HL-60/S4 treated with retinoic acid at 250 ng/mL for 4 days and 3 days (cell line): ENCODE data around the gene PDIA3.
"Not testable (repeated sequence)": the region's sequence is repeated elsewhere in the genome, so short reads cannot be mapped to it uniquely, and the experiment has no call there.

Experiments
- in situ Hi-C: fragments of 300-500 bp; cut with MboI; formaldehyde crosslinking; loops from 2 replicates; pipeline ENCODE4 v1.7.0; 2022; ENCODE audit warnings: low sequenced_read_pairs

The PDIA3 gene

DNA sequence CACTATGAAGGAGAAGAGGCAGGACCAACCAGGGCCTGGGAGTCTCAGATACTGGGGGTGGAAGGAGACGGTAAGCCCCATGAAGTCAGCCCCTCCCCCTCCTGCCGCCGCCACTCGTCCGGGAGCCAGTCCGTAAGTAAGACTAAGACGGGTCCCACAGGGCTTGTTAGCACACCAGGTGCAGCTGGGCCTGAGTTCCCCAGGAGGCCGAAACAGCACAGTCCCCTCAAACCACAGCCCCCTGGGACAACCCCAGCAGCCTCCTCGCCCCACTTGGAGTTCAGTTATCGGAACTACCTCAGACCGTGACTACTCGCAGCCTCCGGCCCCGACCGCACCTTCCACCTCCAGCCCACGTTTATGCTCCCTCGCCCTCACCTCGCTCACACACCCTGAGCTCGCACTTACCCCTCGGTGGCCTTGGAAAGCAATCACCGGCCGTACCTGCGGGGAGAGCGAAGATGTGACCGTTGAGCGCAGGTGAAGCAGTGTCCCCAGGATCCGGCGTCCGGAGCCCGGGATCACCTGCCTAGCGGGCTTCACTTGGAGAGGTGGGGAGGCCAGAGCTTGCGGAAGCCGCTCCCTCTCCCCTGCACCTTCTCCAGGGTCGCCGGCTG, 30.0 kb downstream of the PDIA3 start:
- in situ Hi-C loops: no loop called here

DNA sequence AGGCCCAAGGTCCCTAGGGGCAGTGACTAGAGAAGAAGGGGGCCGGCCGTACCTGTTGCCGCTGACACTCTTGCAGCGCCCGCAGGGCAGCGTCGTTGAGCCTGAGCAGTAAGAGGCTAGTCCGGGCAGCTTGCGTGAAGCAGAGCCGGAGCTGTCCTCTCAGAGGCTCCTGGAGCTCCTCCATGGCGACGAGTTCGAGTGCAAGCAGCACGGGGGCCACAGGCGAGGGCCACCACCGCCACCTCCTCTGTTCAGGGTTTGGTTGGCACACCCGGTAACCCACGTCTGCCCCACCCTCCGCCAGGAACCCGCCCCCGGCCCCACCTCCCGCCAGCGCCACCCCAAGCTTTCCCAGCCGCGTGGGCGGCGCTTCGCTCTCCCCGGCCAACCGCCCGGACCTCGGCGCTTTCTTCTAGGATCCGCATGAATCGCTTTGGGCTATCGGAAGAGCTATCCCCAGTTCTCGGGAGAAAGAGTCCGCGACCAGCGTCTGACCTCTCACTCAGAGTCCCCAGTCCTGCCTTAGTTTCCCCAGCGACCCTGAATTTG, 30.6 kb downstream of the PDIA3 start, which contains the start of gene ELL3:
Gene ELL3 (minus strand): TSS at position 249 of the 549 bp plus-strand sequence. CDS start 65 bp downstream, at position 184.
- in situ Hi-C loops: no loop called here

DNA sequence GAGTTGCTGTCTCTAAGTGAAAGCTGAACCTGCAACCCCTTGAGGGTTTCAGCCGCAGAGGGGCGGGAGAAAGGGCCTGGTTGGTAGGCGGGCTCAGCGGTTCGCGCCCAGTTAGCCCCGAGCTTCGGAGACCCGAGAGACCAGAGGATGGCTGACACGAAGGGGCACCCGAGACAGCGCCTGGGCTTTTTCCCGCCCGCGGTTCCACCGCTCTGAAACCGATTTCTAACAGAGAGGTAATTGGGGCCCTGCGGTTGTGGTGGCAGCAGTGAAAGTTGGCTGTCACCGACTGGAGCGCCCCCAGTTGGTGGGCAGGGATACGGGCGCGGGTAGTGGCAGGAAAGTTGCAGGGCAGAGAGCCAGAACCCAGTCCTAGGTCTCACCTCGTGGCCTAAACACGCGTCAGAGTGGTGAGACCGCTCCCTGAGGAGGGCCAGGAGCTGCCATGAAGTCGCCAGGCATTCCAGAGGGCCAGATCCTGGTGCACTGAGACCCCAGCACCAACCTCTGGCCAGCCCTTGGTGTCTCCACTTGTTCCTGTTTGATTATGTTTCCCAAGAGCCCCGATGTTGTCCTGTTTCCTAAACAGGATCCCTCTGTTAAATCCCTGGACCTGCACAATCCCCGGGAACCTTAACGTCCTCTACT, 31.2 kb downstream of the PDIA3 start:
- in situ Hi-C loops: no loop called here

DNA sequence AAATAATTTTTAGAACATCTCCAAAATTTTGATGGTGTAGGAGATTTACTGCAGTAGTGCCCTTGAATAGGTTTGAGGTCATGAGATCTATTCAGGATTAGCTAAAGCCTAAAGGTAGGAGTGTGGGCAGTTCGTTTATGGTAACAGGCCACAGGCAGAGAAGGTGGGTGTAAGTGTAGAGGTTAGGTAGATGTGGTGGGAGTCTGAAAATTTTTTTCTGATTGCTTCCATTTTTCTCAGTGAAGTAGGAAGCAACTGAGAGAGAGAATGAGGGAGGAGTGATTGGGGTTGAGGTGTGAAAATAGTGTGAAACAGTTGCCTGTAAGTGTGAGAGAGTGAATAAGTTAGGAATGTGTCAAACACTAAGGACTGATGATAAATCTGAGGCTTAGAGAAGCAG, 32.8 kb downstream of the PDIA3 start:
- in situ Hi-C loops: no loop called here

DNA sequence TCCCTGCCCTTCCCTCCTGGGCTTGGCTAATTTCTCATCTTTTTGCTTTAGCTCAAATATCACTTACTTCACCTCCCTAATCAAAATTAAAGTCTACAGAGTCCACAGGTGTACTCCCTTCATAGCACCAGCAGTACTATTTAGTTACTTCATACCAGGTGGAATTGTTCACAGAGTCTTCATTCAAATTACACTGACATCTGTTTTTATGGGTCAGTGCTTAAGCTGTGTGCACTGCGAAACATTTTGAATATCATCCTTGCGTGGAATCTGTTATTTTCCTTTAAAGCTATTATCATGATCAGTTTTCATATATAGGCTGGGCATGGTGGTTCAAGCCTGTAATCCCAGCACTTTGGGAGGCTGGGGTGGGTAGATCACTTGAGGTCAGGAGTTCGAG, 43.2 kb downstream of the PDIA3 start:
- in situ Hi-C loops: no loop called here

DNA sequence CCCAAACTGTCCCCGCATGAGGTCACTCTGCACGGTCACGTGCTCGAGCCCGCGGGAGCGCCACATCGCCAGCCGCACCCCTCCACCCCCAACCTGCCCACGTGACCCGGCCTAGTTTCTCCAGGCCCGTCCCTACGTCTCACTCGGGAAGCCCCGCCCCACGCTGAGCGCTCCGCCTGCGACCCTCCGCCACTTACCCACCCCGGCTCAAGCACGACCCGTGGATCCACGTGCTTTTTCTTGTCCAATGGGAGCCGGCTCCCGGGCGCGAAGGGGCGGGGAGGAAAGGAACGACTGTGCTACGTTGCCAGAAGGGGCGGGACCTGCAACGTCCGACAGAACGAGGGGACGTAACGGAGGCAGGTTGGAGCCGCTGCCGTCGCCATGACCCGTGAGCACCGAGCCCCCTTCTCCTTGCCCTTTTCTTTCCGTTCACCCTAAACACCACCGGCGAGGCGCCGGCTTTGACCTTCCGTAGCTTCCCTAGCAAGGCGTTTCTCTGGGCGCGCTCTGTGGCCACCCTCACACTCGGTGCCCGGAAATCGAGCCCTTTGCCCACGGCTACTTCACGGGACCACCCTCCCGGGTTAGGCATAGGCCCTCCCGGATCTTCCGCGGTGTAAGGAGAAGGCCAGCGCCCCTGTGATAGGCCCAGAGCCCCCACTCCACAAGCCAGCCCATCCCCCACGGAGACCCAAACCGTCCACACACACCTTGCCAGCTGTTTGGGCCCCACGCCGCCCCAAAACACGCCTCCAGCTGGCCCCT, 45.9 kb downstream of the PDIA3 start, which contains the start of gene SERF2:
Gene SERF2 (plus strand): TSS at position 328 of the 768 bp plus-strand sequence. CDS start 57 bp downstream, at position 385.
- in situ Hi-C loops: no loop called here

DNA sequence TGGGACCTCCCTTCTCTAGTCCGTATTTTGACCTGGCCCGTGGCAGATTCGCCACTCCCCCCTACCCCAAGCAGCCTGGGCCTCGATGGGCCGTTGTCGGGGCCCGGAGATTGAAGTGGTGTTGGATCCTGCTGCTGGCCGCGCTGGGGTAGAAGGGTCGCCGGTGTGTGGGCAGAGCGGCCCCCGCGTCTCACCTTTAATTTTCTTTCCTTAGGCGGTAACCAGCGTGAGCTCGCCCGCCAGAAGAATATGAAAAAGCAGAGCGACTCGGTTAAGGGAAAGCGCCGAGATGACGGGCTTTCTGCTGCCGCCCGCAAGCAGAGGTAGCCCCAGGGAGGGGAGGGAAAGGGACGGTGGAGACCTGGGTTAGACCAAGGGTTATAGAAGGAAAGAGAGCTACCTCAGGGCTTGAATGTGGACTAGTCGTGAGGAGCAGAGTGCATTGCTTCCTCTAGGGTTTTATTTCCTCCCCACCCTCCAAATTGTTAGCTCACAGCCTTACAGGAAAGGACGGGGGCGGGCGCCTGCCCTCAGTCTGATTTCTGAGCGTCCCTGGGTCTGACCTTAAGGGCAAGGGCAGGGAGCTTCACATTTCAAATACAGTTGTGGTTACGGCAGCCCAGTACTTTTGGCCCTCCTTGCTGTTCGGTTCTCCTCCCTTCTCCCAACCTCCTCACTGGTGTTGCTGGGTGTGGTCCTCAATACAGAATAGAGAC, 46.7 kb downstream of the PDIA3 start:
- in situ Hi-C loops: no loop called here

DNA sequence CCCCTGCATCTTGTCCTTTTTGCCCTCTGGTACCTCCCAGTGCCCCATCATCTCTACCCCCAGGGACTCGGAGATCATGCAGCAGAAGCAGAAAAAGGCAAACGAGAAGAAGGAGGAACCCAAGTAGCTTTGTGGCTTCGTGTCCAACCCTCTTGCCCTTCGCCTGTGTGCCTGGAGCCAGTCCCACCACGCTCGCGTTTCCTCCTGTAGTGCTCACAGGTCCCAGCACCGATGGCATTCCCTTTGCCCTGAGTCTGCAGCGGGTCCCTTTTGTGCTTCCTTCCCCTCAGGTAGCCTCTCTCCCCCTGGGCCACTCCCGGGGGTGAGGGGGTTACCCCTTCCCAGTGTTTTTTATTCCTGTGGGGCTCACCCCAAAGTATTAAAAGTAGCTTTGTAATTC, 47.4 kb downstream of the PDIA3 start:
- in situ Hi-C loops: no loop called here

DNA sequence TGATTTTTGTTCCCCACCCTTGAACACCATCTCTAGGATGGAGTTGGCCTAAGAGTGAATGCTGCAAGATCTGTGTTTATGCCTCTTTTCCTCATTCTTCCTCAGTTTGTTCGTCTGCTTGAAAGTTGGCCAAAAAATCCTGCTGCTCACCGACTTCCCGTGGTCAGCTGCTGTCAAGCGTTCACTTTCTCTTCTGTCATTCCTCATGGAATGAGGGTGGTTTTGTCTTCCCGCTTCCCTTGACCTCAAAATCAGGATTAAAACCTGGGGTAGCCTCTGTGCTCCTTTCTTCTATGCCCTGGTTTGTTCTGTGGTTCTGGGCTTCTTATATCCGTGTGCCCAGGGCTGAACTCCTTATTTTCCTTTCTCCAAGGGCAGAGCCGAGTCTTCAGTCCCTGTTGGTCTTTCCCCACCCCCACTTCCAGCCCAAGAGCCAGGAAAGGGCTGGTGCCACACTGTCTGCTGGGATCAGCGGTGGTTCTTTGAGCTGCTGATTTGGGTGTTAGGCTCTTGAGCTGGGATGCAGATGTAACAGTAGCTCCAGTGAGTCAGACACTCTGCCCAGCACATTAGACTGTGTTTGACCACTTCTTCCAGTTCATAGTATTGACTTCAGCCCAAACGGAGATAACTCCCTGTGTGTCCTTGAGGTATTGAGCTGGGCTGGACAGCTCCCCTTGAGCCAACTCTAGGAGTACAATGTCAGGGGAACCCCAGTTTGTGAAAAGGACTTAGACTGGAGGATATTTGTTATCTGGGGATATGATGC, 48.2 kb downstream of the PDIA3 start:
- in situ Hi-C loops: no loop called here

DNA sequence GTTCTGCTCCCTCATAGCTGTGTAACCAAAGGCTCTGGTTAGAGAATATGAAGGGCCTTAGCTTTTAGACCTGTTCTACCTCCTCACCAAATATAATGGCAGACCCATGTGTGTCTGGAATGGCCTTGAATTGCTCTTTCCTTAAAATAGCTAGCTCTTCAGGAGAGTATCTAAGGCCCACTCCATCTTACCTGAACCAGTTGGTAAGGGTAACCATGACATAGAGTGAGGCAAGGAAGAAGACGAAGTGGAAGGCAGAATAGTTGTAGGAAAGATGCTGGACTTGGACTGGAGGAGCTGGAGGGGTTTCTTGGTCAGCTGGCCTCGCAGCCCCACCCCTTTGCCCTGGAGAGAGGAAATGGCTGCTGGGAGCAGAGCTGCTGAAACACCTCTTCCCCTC, 49.0 kb downstream of the PDIA3 start:
- in situ Hi-C loops: no loop called here

DNA sequence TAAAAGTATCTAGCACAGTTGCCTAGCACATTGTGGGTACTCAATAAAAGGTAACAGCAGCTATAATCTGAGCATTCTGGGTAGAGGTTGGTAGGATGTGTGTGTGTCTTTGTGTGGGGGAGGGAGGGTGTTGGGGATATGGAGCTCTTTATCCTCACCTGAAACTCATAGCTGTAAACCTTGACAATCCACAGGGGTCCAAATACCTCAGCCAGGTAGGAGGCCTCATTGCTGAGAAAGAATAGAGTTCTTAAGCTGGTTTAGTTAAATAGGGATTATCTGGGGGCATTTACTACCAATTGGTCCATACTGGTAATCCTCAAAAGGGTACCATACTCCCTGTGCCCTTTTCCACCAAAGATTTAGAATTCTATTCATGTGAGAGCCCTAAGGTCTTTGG, 49.8 kb downstream of the PDIA3 start:
- in situ Hi-C loops: no loop called here

DNA sequence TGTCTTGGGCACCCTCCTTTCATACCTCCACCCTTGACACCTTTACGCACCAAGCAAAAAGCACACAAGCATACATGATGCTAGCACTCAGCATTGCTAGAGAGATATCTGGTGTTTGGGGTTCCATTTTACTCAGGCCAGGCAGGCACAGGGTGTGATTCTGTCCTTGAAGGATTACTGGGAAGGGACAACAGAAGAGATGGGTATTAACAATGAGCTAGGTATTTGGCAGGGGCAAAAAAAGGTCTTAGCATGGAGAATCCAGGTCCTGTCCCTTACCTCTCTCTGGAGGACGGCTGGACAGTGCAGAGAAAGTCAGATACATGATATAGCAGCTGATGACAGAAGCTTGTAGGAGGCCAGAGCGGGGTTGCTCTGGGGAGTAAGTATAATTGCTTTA, 50.3 kb downstream of the PDIA3 start:
- in situ Hi-C loops: no loop called here

DNA sequence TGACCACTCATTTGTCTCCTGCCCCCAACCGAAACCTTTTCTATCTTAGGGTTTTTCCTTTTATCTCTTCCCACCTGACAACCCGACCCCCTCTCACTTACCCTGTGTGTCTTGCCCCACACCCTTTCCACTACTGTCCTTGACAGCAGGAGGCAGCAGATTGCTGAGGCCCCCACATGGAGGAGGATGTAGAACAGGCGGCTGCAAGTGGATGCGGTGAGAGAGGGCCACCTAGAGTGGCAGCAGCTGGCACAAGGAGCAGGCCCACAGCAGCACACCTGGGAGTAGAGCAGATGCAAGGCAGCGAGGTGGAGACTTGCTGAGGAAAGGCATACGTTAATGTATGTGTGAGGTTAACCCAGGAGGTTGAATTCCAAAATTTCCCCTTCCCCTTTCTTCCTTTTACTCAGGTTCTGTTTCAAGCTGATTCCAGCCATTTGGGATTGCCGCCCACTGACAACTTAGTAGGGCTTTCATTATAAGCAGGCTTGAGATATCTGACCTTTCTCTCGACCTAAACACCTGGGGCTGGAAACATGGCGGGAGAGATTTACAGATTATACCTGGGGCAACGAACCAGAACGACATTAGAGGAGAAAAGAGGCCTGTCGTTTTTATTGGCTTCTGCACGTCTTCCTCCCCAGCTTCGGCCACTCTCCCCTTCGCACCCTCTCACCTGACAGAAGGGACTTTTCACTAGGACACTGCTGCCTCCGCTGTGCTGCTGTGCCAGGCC, 53.1 kb downstream of the PDIA3 start:
- in situ Hi-C loops: no loop called here

DNA sequence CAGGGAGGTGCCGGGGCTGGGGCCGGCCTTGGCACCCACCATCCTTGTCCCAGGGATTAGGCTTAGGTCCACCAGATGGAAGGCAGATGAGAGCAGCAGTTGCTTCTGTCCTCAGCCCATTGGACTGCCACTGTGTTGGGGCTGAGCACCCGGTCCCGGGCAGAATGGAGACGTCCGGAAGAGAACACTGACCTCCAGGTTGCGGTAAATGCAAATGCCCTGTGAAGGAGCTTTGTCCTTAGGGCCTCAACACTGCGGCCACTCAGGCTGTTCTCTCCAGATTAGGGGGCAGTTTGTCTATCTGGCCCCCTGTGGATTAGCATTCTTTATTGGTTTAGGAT, 53.7 kb downstream of the PDIA3 start, which contains the start of gene SERINC4:
Gene SERINC4 (minus strand): TSS at position 276 of the 341 bp plus-strand sequence. CDS start 234 bp downstream, at position 42.
- in situ Hi-C loops: no loop called here

DNA sequence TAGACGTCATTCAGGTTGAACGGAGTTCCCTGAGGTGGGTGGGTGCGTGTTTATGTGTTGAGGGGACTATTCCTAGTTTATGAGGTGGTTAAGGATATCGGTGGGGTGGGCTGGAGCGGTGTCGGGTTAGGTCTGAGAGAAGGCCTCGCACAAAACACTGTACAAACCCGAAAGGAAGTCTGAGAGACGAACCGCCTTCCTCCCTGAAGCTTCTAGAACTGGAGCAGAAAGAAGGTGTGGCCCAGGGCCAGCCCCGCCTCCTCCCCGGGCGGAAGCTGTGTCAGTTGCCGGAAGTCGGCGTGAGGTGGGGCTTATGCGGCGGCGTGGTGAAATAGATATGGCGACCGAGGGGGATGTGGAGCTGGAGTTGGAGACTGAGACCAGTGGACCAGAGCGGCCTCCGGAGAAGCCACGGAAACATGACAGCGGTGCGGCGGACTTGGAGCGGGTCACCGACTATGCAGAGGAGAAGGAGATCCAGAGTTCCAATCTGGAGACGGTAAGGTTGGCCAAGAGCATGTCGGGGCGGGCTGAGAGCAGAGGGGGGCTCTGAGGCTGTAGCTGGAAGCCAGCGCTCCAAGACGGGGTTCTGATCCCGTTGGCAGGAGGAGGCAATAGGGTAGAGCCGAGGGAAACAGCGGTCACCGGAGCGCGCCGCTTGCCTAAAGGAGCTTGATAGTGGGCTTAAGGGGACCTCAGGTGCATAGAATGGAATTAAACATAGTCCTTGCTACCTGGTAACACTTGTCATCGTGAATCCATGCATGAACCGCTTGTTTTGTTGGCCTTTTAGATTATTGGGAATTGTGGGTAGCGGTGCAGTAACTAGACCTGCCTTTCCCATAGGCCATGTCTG, 54.3 kb downstream of the PDIA3 start, which contains the start of gene HYPK:
Gene HYPK (plus strand): TSS at position 314 of the 856 bp plus-strand sequence. CDS start 24 bp downstream, at position 338.
- in situ Hi-C loops: no loop called here

DNA sequence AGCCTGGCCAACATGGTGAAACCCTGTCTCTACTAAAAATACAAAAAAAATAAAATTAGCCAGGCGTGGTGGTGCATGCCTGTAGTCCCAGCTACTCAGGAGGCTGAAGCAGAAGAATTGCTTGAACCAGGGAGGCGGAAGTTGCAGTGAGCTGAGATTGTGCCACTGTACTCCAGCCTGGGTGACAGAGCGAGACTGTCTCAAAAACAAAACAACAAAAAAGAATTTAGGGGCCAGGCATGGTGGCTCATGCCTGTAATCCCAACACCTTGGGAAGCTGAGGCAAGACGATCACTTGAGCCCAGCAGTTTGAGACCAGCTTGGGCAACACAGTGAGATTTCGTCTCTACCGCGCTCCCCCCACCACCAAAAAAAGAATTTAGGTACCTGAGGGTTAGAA, 56.4 kb downstream of the PDIA3 start:
- in situ Hi-C loops: not testable (repeated sequence)

DNA sequence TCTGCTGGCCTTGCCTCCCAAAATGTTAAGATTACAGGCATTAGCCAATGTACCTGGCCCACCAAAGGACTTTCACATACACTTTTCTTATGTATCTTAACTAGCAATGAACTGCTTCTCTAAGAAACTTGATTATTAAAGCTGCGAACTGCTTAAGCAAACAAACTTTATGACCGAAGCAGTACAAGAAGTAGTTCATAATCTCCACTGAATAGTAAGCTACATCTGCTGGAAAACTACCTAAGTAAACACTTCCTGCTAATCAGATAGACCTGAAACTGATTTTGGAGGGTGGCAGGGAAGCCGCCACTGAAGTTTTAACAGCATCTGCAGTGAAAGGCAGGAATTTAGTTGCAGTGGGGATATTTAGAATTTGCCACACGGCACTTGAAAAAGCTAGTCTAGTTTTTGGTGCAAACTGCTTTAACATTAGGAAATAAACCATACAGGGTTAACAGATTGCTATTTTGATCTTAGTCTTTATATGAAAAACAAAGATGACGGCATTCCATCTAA, 62.3 kb downstream of the PDIA3 start:
- in situ Hi-C loops: no loop called here

DNA sequence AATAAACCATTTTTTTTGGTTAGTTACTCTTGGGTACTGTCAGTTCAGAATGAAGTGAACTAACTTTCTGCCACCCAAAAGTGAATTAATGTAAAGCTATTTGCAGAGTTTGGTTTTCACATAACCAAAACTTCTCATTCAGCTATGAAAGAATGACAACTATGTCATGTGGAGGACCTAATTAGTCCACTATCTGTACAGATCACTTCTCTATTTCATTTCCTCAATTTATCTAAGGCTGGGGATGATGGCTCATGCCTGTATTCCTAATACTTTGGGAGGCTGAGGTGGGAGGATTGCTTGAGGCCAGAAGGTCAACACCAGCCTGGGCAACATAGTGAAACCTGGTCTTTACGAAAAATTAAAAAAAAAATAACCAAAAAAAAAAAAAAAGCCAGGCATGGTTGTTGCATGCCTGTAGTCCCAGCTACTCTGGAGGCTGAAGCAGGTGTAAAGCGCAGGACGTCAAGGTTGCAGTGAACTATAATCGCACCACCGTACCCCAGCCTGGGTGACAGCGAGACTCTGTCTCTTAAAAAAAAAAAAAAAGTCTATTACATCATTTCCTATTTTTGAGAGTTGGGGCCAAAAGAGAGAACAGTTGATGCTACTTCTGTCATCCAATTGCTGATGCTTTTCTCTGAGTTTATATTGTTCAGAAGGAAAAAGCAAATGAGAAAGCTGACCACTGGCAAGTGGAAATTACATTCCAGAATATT, 62.9 kb downstream of the PDIA3 start:
- in situ Hi-C loops: no loop called here
